CD14-positive monocyte (primary cell): ENCODE data around the gene TRIM9. TPM values are rescaled to one million over a fixed set of nuclear protein-coding genes. Genes with fewer than 3 reads are reported as not detected.

Source experiments
- DNase-seq, 3 donors: peaks; one replicate each; pipeline ENCODE4 v3.0.0-alpha.2; 2011 to 2022
- H2AFZ ChIP-seq: 2 replicates; pipeline ENCODE4 v1.6.0; 2012; ENCODE audit warnings: mild to moderate bottlenecking, low read depth, low read length, inconsistent platforms; ENCODE audit not compliant: insufficient read depth, poor library complexity, severe bottlenecking
- H3K27ac ChIP-seq, 2 donors: 1 replicate in 1 of 2; 2 replicates in 1 of 2; pipeline ENCODE4 v1.5.1; 2012 to 2013; ENCODE audit warnings: low read length in 2 of 2, control low read depth in 1 of 2, inconsistent platforms in 1 of 2, low read depth in 1 of 2, mild to moderate bottlenecking in 1 of 2
- H3K27me3 ChIP-seq, 2 donors: one replicate each; pipeline versions ENCODE4 v1.6.0 to v1.6.1; 2011 to 2013; ENCODE audit warnings: low read length in 2 of 2; ENCODE audit not compliant: control insufficient read depth in 2 of 2, insufficient read depth in 2 of 2
- H3K36me3 ChIP-seq, 2 donors: replicated peaks in 1 of 2; 1 replicate in 1 of 2; 2 replicates in 1 of 2; pipeline versions ENCODE4 v1.5.1 to v1.6.1; 2012 to 2013; ENCODE audit warnings: low read length in 2 of 2, control low read depth in 1 of 2, inconsistent platforms in 1 of 2, mild to moderate bottlenecking in 1 of 2; ENCODE audit not compliant: insufficient read depth in 2 of 2, control insufficient read depth in 1 of 2
- H3K4me1 ChIP-seq, 2 donors: 1 replicate in 1 of 2; 2 replicates in 1 of 2; pipeline versions ENCODE4 v1.5.1 to v1.6.1; 2012 to 2013; ENCODE audit warnings: low read length in 2 of 2, control low read depth in 1 of 2, inconsistent platforms in 1 of 2, mild to moderate bottlenecking in 1 of 2, moderate library complexity in 1 of 2; ENCODE audit not compliant: insufficient read depth in 2 of 2, control insufficient read depth in 1 of 2
- H3K4me2 ChIP-seq: replicated peaks from 2 replicates; pipeline ENCODE3; 2012; ENCODE audit warnings: low read length, moderate library complexity, mild to moderate bottlenecking; ENCODE audit not compliant: poor library complexity, severe bottlenecking; ENCODE audit errors: extremely low read depth
- H3K4me3 ChIP-seq, 3 experiments: fragments of 200-600 bp in 1 of 3; sonication (generic) in 1 of 3; replicated peaks in 1 of 3; 1 replicate in 2 of 3; 2 replicates in 1 of 3; pipeline ENCODE4 v1.5.1; 2011 to 2013; ENCODE audit warnings: low read length in 3 of 3, mild to moderate bottlenecking in 3 of 3, control low read depth in 2 of 3, low read depth in 2 of 3, inconsistent platforms in 1 of 3, moderate library complexity in 1 of 3
- H3K79me2 ChIP-seq: 2 replicates; pipeline ENCODE4 v1.6.0; 2012; ENCODE audit warnings: mild to moderate bottlenecking, control low read depth, inconsistent platforms, low read length, moderate library complexity; ENCODE audit not compliant: insufficient read depth
- H3K9ac ChIP-seq: 2 replicates; pipeline ENCODE4 v1.6.0; 2017; ENCODE audit warnings: low read length, mild to moderate bottlenecking; ENCODE audit not compliant: insufficient read depth, poor library complexity, severe bottlenecking
- H3K9me3 ChIP-seq, 2 donors: replicated peaks in 1 of 2; 1 replicate in 1 of 2; 2 replicates in 1 of 2; pipeline versions ENCODE4 v1.5.1 to v1.6.1; 2012 to 2013; ENCODE audit warnings: low read length in 2 of 2, control low read depth in 1 of 2; ENCODE audit not compliant: control insufficient read depth in 1 of 2, insufficient read depth in 1 of 2
- H4K20me1 ChIP-seq: 2 replicates; pipeline ENCODE4 v1.6.0; 2012; ENCODE audit warnings: mild to moderate bottlenecking, low read length, control low read depth, moderate library complexity; ENCODE audit not compliant: insufficient read depth
- H3K27ac Mint-ChIP-seq, 7 donors: one replicate each; pipeline ENCODE4 v1.8.0; 2020; ENCODE audit warnings: mild to moderate bottlenecking in 7 of 7, mixed read lengths in 7 of 7, moderate library complexity in 6 of 7, inconsistent platforms in 2 of 7
- H3K27me3 Mint-ChIP-seq, 3 donors: one replicate each; pipeline ENCODE4 v1.8.0; 2021 to 2022; ENCODE audit warnings: low read depth in 3 of 3, mild to moderate bottlenecking in 3 of 3, mixed read lengths in 3 of 3, moderate library complexity in 3 of 3, inconsistent platforms in 1 of 3
- H3K36me3 Mint-ChIP-seq, 2 donors: one replicate each; pipeline ENCODE4 v1.8.0; 2020; ENCODE audit warnings: mixed read lengths in 2 of 2, inconsistent platforms in 1 of 2, mild to moderate bottlenecking in 1 of 2
- H3K4me1 Mint-ChIP-seq: one replicate; pipeline ENCODE4 v1.8.0; 2020; ENCODE audit warnings: mild to moderate bottlenecking, mixed read lengths
- H3K4me3 Mint-ChIP-seq, 2 donors: one replicate each; pipeline ENCODE4 v1.8.0; 2020; ENCODE audit warnings: mild to moderate bottlenecking in 2 of 2, mixed read lengths in 2 of 2, moderate library complexity in 1 of 2
- H3K9me3 Mint-ChIP-seq, 7 donors: one replicate each; pipeline ENCODE4 v1.8.0; 2020 to 2022; ENCODE audit warnings: mixed read lengths in 7 of 7, mild to moderate bottlenecking in 6 of 7, moderate library complexity in 6 of 7, inconsistent platforms in 2 of 7
- WGBS: methylation state at CpG from one replicate; pipeline ENCODE4 v1.1.5; 2013; ENCODE audit warnings: missing lambda C conversion rate; ENCODE audit not compliant: insufficient coverage; 5-methylcytosine and 5-hydroxymethylcytosine counted together
- intact Hi-C, 2 donors: fragments of 100-400 bp; cut with micrococcal nuclease; formaldehyde crosslinking; loops; one replicate each; pipeline versions ENCODE4 v1.15.0 to v1.15.1; 2023
- polyA plus RNA-seq, 3 donors: library from polyadenylated mRNA; depleted of rRNA in 1 of 3; unstranded in 2 of 3; stranded (reverse) in 1 of 3; fragments of 300-500 nt in 2 of 3; fragments of >200 nt in 1 of 3; fragmentation: Illumina TruSeq in 2 of 3; gene quantifications; 1 replicate in 2 of 3; 2 replicates in 1 of 3; pipeline ENCODE4 v1.2.3, GENCODE V29; 2012 to 2021
- TF ChIP-seq, protein P1 (sequence below): fragments of 200-600 bp; IDR thresholded peaks from one replicate; pipeline ENCODE4 v1.8.0; 2022; ENCODE audit warnings: antibody characterized with exemption, mild to moderate bottlenecking

TRIM9 gene
- polyA plus RNA-seq, 3 donors: 0.01 TPM; not detected in 2

DNA sequence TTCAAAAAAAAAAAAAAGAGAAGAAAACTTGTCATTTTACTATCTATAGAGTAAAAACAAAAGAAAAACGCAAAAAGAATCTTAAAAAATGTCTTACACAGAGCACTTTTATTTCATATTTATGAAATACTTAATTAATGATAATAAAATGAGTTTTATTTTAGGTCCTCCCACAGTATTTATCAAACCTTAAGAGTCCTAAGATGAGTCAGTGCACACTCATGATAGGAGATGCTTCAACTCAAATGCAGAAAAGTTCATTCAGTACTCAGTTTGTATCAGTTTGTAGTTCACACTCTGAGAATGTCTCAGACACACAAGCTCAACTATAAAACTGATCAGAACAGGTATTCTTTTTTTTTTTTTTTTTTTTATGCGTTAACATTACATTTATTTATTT is 41.7 kb downstream of the TRIM9 start:
- WGBS: no CpG with 5 or more reads among the region's 2 CpGs
- H3K9me3 Mint-ChIP-seq: peaks cover 0 to 14% (median 3%) of the 10 kb centered on the region in 7 donors
- no peaks in the 10 kb centered on the region for H3K36me3 ChIP-seq
- no peaks in the 10 kb centered on the region for H3K4me1 Mint-ChIP-seq
- no peaks in the 10 kb centered on the region for H3K9me3 ChIP-seq
- no peak overlapping the region for H3K4me3 Mint-ChIP-seq
- H4K20me1 ChIP-seq: no peaks in the 10 kb centered on the region
- H3K9ac ChIP-seq: no peak overlapping the region
- DNase-seq: no peak
- peaks cover 0 to 3% (median 0%) of the 10 kb centered on the region in 3 donors for H3K27me3 Mint-ChIP-seq
- no peak overlapping the region for H3K27ac ChIP-seq
- no peak overlapping the region for H3K27ac Mint-ChIP-seq
- H2AFZ ChIP-seq: no peak overlapping the region
- TF ChIP-seq, protein P1, sequence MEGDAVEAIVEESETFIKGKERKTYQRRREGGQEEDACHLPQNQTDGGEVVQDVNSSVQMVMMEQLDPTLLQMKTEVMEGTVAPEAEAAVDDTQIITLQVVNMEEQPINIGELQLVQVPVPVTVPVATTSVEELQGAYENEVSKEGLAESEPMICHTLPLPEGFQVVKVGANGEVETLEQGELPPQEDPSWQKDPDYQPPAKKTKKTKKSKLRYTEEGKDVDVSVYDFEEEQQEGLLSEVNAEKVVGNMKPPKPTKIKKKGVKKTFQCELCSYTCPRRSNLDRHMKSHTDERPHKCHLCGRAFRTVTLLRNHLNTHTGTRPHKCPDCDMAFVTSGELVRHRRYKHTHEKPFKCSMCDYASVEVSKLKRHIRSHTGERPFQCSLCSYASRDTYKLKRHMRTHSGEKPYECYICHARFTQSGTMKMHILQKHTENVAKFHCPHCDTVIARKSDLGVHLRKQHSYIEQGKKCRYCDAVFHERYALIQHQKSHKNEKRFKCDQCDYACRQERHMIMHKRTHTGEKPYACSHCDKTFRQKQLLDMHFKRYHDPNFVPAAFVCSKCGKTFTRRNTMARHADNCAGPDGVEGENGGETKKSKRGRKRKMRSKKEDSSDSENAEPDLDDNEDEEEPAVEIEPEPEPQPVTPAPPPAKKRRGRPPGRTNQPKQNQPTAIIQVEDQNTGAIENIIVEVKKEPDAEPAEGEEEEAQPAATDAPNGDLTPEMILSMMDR: no peak
- H3K4me3 ChIP-seq: no peak overlapping the region
- H3K27me3 ChIP-seq: no peaks in the 10 kb centered on the region
- intact Hi-C loops: no loop called here
- H3K4me1 ChIP-seq: no peaks in the 10 kb centered on the region
- no peak overlapping the region for H3K4me2 ChIP-seq
- no peaks in the 10 kb centered on the region for H3K79me2 ChIP-seq
- H3K36me3 Mint-ChIP-seq: no peaks in the 10 kb centered on the region

DNA sequence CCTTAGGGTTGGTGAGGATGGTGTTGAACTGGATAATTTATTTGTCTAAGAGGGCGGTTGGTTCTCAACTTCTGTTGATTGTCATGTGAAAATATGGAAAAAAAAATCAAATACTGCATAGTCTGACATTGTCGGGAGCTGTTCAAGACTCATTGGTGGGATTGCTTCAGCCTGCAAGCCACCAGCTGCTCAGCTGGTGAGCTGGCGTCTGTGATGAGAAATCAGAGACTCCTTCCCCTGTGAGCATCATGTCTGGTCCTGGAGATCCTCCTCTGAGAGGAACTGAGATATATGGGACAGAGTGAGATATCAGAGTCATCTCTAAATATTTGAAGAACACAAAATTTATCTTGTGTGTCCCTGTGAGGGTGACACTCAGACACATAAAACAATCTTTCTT is 49.9 kb downstream of the TRIM9 start:
- peaks cover 0 to 4% (median 0%) of the 10 kb centered on the region in 7 donors for H3K9me3 Mint-ChIP-seq
- H4K20me1 ChIP-seq: no peaks in the 10 kb centered on the region
- no peak overlapping the region for H3K27ac Mint-ChIP-seq
- no peak overlapping the region for H3K27ac ChIP-seq
- 89% methylated on average over 3 of the region's 3 CpGs for WGBS
- no peak overlapping the region for H3K9ac ChIP-seq
- no peak for DNase-seq
- peaks cover 0 to 3% (median 0%) of the 10 kb centered on the region in 3 donors for H3K27me3 Mint-ChIP-seq
- intact Hi-C loops: no loop called here
- no peaks in the 10 kb centered on the region for H3K27me3 ChIP-seq
- TF ChIP-seq, protein P1: no peak
- no peaks in the 10 kb centered on the region for H3K36me3 ChIP-seq
- H3K4me3 ChIP-seq: no peak overlapping the region
- no peaks in the 10 kb centered on the region for H3K4me1 ChIP-seq
- no peaks in the 10 kb centered on the region for H3K9me3 ChIP-seq
- no peak overlapping the region for H2AFZ ChIP-seq
- peaks cover 2% of the 10 kb centered on the region for H3K4me1 Mint-ChIP-seq
- no peaks in the 10 kb centered on the region for H3K79me2 ChIP-seq
- no peaks in the 10 kb centered on the region for H3K36me3 Mint-ChIP-seq
- no peak overlapping the region for H3K4me2 ChIP-seq
- H3K4me3 Mint-ChIP-seq: no peak overlapping the region
